Type B pancreatic cell (in vitro differentiated cells): ENCODE data around the gene KIF26B. TPM values are rescaled to one million over a fixed set of nuclear protein-coding genes. Genes with fewer than 3 reads are reported as not detected.

Source experiments
- DNase-seq: peaks from one replicate; pipeline ENCODE4 v3.0.0; 2021; ENCODE audit warnings: mixed read lengths; ENCODE audit not compliant: unreplicated experiment; ENCODE audit errors: extremely low spot score
- H3K27ac Mint-ChIP-seq: 2 replicates; pipeline ENCODE4 v1.8.0; 2021; ENCODE audit warnings: mild to moderate bottlenecking, mixed read lengths
- H3K27me3 Mint-ChIP-seq: 2 replicates; pipeline ENCODE4 v1.8.0; 2021; ENCODE audit warnings: mixed read lengths
- H3K36me3 Mint-ChIP-seq: 2 replicates; pipeline ENCODE4 v1.8.0; 2021; ENCODE audit warnings: mixed read lengths
- H3K4me1 Mint-ChIP-seq: one replicate; pipeline ENCODE4 v1.8.0; 2021; ENCODE audit warnings: mixed read lengths; ENCODE audit not compliant: unreplicated experiment
- H3K4me3 Mint-ChIP-seq: 2 replicates; pipeline ENCODE4 v1.8.0; 2021; ENCODE audit warnings: mild to moderate bottlenecking, mixed read lengths
- H3K9me3 Mint-ChIP-seq: 2 replicates; pipeline ENCODE4 v1.8.0; 2021; ENCODE audit warnings: mixed read lengths
- total RNA-seq: library from RNA; stranded (reverse); gene quantifications from 2 replicates; pipeline ENCODE4 v1.2.1, GENCODE V29; 2021; ENCODE audit warnings: low replicate concordance
- TF ChIP-seq, protein P1 (sequence below): fragments of 200-600 bp; sonication (generic); conservative IDR thresholded peaks from 2 replicates; pipeline ENCODE4 v1.5.0; 2021; ENCODE audit warnings: antibody characterized with exemption, mild to moderate bottlenecking

The KIF26B gene
- total RNA-seq, 1 donor from 2014 or later = 22.1 TPM

GRCh38 chr1:245592189-245592460 lies 437.3 kb downstream of the KIF26B start:
- Mint-ChIP-seq H3K27ac (no peak overlapping the region), H3K4me3 (no peak overlapping the region), H3K36me3 (peaks cover 3% of the 10 kb centered on the region), H3K27me3 (peaks cover 16% of the 10 kb centered on the region), H3K4me1 (peaks cover 23% of the 10 kb centered on the region), H3K9me3 (peaks cover 5% of the 10 kb centered on the region)
- DNase-seq = no peak
- TF ChIP-seq, protein P1, sequence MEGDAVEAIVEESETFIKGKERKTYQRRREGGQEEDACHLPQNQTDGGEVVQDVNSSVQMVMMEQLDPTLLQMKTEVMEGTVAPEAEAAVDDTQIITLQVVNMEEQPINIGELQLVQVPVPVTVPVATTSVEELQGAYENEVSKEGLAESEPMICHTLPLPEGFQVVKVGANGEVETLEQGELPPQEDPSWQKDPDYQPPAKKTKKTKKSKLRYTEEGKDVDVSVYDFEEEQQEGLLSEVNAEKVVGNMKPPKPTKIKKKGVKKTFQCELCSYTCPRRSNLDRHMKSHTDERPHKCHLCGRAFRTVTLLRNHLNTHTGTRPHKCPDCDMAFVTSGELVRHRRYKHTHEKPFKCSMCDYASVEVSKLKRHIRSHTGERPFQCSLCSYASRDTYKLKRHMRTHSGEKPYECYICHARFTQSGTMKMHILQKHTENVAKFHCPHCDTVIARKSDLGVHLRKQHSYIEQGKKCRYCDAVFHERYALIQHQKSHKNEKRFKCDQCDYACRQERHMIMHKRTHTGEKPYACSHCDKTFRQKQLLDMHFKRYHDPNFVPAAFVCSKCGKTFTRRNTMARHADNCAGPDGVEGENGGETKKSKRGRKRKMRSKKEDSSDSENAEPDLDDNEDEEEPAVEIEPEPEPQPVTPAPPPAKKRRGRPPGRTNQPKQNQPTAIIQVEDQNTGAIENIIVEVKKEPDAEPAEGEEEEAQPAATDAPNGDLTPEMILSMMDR = no peak

GRCh38 chr1:245598524-245599305 lies 443.9 kb downstream of the KIF26B start:
- DNase-seq = no peak
- Mint-ChIP-seq H3K36me3 (peaks cover 3% of the 10 kb centered on the region), H3K9me3 (peaks cover 11% of the 10 kb centered on the region), H3K4me3 (no peak overlapping the region), H3K4me1 (peaks cover 3% of the 10 kb centered on the region), H3K27me3 (no peaks in the 10 kb centered on the region), H3K27ac (no peak overlapping the region)
- TF ChIP-seq, protein P1 = no peak

DNA sequence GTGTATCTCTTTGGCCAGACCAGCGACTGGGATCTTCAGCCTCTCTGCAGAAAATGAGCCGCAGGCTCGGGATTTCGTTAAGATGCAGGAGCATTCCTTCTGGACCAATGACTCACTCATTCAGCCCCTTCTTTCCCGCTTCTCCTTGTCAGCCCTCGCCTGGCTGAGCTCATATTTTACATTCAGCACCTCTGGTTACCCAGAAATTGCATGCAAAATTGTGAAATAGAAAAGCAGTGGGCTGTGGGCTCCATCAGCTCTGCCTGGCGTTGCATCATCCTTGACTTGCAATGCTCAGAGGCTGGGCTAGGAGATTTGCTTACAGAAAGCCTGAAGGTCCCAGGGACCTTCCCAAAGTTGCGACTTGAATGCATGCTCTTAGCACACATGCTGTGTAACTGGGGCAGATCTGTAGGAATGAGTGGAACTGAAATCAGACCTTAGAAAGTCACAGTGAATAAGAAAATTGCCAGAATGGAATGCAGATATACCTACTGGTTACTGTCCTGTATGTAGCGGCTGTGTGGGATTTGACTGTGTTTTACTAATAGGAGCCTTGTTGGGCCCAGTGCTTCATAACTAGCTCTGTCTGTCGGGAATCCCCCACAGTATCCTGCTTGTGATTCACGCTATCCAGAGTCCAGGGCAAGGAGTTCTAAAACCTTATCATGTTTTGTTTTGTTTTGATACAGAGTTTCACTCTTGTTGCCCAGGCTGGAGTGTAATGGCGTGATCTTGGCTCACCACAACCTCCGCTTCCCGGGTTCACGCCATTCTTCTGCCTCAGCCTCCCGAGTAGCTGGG lies 444.8 kb downstream of the KIF26B start:
- Mint-ChIP-seq H3K27ac (no peak overlapping the region), H3K4me1 (peaks cover 3% of the 10 kb centered on the region), H3K27me3 (no peaks in the 10 kb centered on the region), H3K9me3 (peaks cover 11% of the 10 kb centered on the region), H3K36me3 (no peaks in the 10 kb centered on the region), H3K4me3 (no peak overlapping the region)
- DNase-seq = no peak
- TF ChIP-seq, protein P1 = no peak

- peaks cover 10% of the 10 kb centered on the region for H3K4me1 Mint-ChIP-seq
- no peaks in the 10 kb centered on the region for H3K27me3 Mint-ChIP-seq
- H3K27ac Mint-ChIP-seq = no peak overlapping the region
- H3K9me3 Mint-ChIP-seq = peaks cover 9% of the 10 kb centered on the region
- TF ChIP-seq, protein P1 = no peak
- no peak overlapping the region for H3K4me3 Mint-ChIP-seq
- no peak for DNase-seq
- H3K36me3 Mint-ChIP-seq = no peaks in the 10 kb centered on the region
Measured at GRCh38 chr1:245600658-245601057, 445.9 kb downstream of the KIF26B start.

DNA sequence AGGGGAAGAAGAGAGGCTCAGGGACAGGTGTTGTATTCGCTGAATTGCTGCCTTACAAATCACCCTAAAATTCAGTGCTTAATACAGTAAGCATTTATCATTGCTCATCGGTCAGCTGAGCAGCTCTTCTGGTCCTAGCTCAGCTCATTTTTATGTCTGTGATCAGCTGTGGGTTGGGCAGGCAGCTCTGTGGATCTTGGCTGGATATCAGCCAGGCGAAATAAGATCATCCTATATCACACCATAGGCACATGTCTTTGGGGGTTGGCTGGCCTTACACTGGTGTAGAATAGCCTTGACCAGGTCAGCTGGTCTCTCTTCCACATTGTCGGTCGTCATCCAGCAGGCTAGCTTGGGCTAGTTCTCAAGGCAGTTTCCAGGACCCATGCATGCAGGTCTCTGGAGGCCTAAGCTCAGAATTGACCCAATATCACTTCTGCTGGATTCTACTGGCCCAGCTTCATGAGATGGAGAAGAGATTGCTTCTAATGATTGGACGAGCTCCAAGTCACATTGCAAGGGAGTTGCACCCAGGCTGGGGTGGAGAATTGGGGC lies 448.6 kb downstream of the KIF26B start:
- no peak for DNase-seq
- Mint-ChIP-seq H3K27me3 (peaks cover 7% of the 10 kb centered on the region), H3K4me3 (no peak overlapping the region), H3K36me3 (peaks cover 5% of the 10 kb centered on the region), H3K4me1 (peaks cover 17% of the 10 kb centered on the region), H3K27ac (no peak overlapping the region), H3K9me3 (no peaks in the 10 kb centered on the region)
- TF ChIP-seq, protein P1 = no peak
